Karpas-422 (cell line): ENCODE results near the gene KRT13. TPM values are rescaled to one million over a fixed set of nuclear protein-coding genes. Genes with fewer than 3 reads are reported as not detected.
"Not testable (repeated sequence)": the region's sequence is repeated elsewhere in the genome, so short reads cannot be mapped to it uniquely, and the experiment has no call there.

Experiments
- DNase-seq: peaks from one replicate; pipeline ENCODE4 v3.0.0-alpha.2; 2015
- H2AFZ ChIP-seq: fragments of 200-600 bp; sonication (generic); 2 replicates; pipeline ENCODE4 v1.6.1; 2014; ENCODE audit warnings: antibody characterized with exemption, low read length, mixed read lengths
- H3K27ac ChIP-seq: fragments of 200-600 bp; sonication (generic); 2 replicates; pipeline ENCODE4 v1.5.1; 2014; ENCODE audit warnings: mild to moderate bottlenecking, low read length, moderate library complexity
- H3K27me3 ChIP-seq: fragments of 200-600 bp; sonication (generic); 2 replicates; pipeline ENCODE4 v1.6.1; 2014; ENCODE audit warnings: low read length, mixed read lengths
- H3K36me3 ChIP-seq: fragments of 200-600 bp; sonication (generic); 2 replicates; pipeline ENCODE4 v1.6.1; 2014; ENCODE audit warnings: low read length, mixed read lengths; ENCODE audit not compliant: insufficient read depth
- H3K4me1 ChIP-seq: fragments of 200-600 bp; sonication (generic); 2 replicates; pipeline ENCODE4 v1.6.1; 2014; ENCODE audit warnings: mild to moderate bottlenecking, low read length, mixed read lengths
- H3K4me2 ChIP-seq: fragments of 200-600 bp; sonication (generic); 2 replicates; pipeline ENCODE4 v1.6.1; 2014; ENCODE audit warnings: low read length, low read depth, mild to moderate bottlenecking; ENCODE audit not compliant: poor library complexity, severe bottlenecking
- H3K4me3 ChIP-seq: fragments of 200-600 bp; sonication (generic); 2 replicates; pipeline ENCODE4 v1.5.1; 2014; ENCODE audit warnings: mild to moderate bottlenecking, antibody characterized with exemption, low read length, mixed read lengths
- H3K79me2 ChIP-seq: fragments of 200-600 bp; sonication (generic); 2 replicates; pipeline ENCODE4 v1.6.1; 2014; ENCODE audit warnings: mild to moderate bottlenecking, low read length, mixed read lengths
- H3K9ac ChIP-seq: fragments of 200-600 bp; sonication (generic); 2 replicates; pipeline ENCODE4 v1.6.0; 2014; ENCODE audit warnings: low read length
- H3K9me2 ChIP-seq: fragments of 200-600 bp; sonication (generic), shearing (Covaris generic); replicated peaks from 2 replicates; pipeline ENCODE4 v1.6.0; 2014; ENCODE audit warnings: mild to moderate bottlenecking, low read length, moderate library complexity; ENCODE audit not compliant: insufficient read depth
- H3K9me3 ChIP-seq: fragments of 300-700, 200-600 bp; sonication (generic); 2 replicates; pipeline ENCODE4 v1.6.1; 2014; ENCODE audit warnings: low read length, mixed read lengths
- H4K20me1 ChIP-seq: fragments of 200-600 bp; sonication (generic); 2 replicates; pipeline ENCODE4 v1.6.1; 2014; ENCODE audit warnings: mild to moderate bottlenecking, antibody characterized with exemption, low read length, low read depth; ENCODE audit not compliant: insufficient read depth
- total RNA-seq: library from RNA; depleted of rRNA; stranded (reverse); fragments of >200 nt; shearing (Covaris generic); gene quantifications from 2 replicates; pipeline ENCODE4 v1.2.3, GENCODE V29; 2014; ENCODE audit warnings: low replicate concordance

KRT13 gene
- total RNA-seq, 1 experiment from 2014 or later = not detected

- Histone ChIP-seq H3K27ac (no peak overlapping the region), H3K79me2 (no peaks in the 10 kb centered on the region), H3K4me1 (peaks cover 3% of the 10 kb centered on the region; the same call in 1 of the 2 replicates), H3K4me2 (no peak overlapping the region), H3K9ac (no peak overlapping the region), H2AFZ (no peak overlapping the region), H3K9me3 (no peaks in the 10 kb centered on the region), H3K9me2 (no peaks in the 10 kb centered on the region), H4K20me1 (peaks cover 3% of the 10 kb centered on the region; the same call in 1 of the 2 replicates), H3K4me3 (no peak overlapping the region), H3K36me3 (no peaks in the 10 kb centered on the region), H3K27me3 (no peaks in the 10 kb centered on the region)
- no peak for DNase-seq
These were observed 42.8 kb upstream of the KRT13 start for GRCh38 chr17:41547921-41548843.

GRCh38 chr17:41547378-41547841, 42.0 kb upstream of the KRT13 start:
- Histone ChIP-seq H3K4me3 (no peak overlapping the region), H3K36me3 (no peaks in the 10 kb centered on the region), H3K9me2 (no peaks in the 10 kb centered on the region), H3K27ac (no peak overlapping the region), H3K9ac (no peak overlapping the region), H2AFZ (no peak overlapping the region), H3K27me3 (no peaks in the 10 kb centered on the region), H3K4me2 (no peak overlapping the region), H3K4me1 (peaks cover 9% of the 10 kb centered on the region), H3K9me3 (no peaks in the 10 kb centered on the region), H4K20me1 (peaks cover 3% of the 10 kb centered on the region; the same call in 1 of the 2 replicates), H3K79me2 (no peaks in the 10 kb centered on the region)
- DNase-seq = no peak

- no peaks in the 10 kb centered on the region for H3K36me3 ChIP-seq
- no peak overlapping the region for H3K27ac ChIP-seq
- no peak overlapping the region for H3K9ac ChIP-seq
- no peaks in the 10 kb centered on the region for H3K79me2 ChIP-seq
- H3K4me2 ChIP-seq = no peak overlapping the region
- no peaks in the 10 kb centered on the region for H3K9me2 ChIP-seq
- no peak for DNase-seq
- H2AFZ ChIP-seq = no peak overlapping the region
- peaks cover 3% of the 10 kb centered on the region; the same call in 1 of the 2 replicates for H4K20me1 ChIP-seq
- no peaks in the 10 kb centered on the region for H3K27me3 ChIP-seq
- peaks cover 13% of the 10 kb centered on the region for H3K4me1 ChIP-seq
- no peak overlapping the region for H3K4me3 ChIP-seq
- H3K9me3 ChIP-seq = no peaks in the 10 kb centered on the region
These were observed 41.4 kb upstream of the KRT13 start for GRCh38 chr17:41546819-41547218.

DNA sequence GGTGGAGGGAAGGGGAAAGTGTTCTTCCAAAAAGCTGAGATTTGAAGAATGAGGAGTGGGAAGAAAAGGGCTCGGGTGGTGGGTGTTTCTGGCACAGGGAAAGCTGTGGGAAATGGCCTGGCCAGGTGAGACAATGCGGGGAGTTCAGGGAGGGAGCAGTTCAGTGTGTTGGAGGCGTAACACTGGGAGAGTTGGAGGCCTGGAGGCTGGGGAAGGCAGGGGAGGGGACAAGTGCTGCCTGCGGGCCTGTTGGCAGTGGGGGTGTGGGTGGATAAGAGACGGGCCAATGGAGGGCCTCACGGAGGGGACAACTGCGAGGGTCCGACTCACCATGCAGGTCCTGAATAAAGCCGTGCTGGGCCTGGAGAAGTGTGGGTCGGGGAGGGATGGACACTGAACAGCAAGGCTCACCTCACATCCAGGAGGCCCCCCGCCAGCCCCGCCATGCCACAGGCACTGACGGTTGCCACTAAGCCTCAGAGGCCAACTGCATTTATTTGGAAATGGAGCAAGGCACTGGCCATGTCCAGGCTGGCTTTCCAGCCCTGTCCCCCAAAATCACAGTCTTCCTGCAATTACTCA, 40.5 kb upstream of the KRT13 start:
- H3K4me3 ChIP-seq = no peak overlapping the region
- DNase-seq = no peak
- H3K9me2 ChIP-seq = no peaks in the 10 kb centered on the region
- no peak overlapping the region for H3K4me2 ChIP-seq
- H3K79me2 ChIP-seq = no peaks in the 10 kb centered on the region
- H2AFZ ChIP-seq = no peak overlapping the region
- no peak overlapping the region for H3K27ac ChIP-seq
- H3K4me1 ChIP-seq = peaks cover 13% of the 10 kb centered on the region
- H3K27me3 ChIP-seq = no peaks in the 10 kb centered on the region
- no peaks in the 10 kb centered on the region for H3K9me3 ChIP-seq
- no peak overlapping the region for H3K9ac ChIP-seq
- H3K36me3 ChIP-seq = no peaks in the 10 kb centered on the region
- peaks cover 3% of the 10 kb centered on the region; the same call in 1 of the 2 replicates for H4K20me1 ChIP-seq

DNA sequence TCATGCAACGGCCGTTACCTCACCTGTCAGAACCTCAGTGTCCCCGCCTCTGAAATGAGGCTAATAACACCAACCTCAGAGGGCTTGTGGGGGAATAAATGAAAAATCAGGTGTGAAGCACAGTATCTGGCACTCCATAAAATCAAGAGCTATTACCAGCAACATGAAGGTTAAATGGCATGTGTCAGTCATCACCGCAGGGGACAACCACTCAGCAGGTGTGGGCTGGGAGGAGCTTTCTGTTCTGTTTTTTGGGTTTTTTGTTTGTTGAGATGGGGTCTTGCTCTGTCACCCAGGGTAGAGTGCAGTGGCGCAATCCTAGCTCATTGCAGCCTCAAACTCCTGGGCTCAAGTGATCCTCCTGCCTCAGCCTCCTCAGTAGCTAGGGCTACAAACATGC, 39.5 kb upstream of the KRT13 start:
- DNase-seq = no peak
- H3K36me3 ChIP-seq = no peaks in the 10 kb centered on the region
- no peaks in the 10 kb centered on the region for H3K79me2 ChIP-seq
- no peaks in the 10 kb centered on the region for H3K9me3 ChIP-seq
- peaks cover 3% of the 10 kb centered on the region; the same call in 1 of the 2 replicates for H4K20me1 ChIP-seq
- no peak overlapping the region for H2AFZ ChIP-seq
- H3K27ac ChIP-seq = no peak overlapping the region
- peaks cover 13% of the 10 kb centered on the region for H3K4me1 ChIP-seq
- H3K9ac ChIP-seq = no peak overlapping the region
- no peaks in the 10 kb centered on the region for H3K9me2 ChIP-seq
- H3K27me3 ChIP-seq = no peaks in the 10 kb centered on the region
- no peak overlapping the region for H3K4me3 ChIP-seq
- no peak overlapping the region for H3K4me2 ChIP-seq

DNA sequence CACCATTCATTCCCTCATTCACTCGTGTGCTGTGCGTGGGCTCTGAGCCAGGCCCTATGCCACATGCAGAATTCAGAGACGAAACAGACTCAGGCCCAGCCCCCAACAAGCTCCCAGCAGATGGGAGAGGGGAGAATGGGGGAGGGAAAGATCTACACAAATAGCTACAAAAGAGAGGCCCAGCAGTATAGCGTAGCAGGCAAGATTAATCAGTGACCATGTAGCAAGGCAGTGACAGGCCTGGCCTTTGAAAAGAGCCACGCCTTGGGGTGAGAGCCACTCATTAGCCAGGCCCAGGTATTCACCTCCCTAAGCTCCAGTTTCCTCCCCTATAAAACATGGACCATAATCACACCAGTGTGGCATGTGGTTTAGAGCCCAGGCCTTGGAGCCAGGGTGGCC, 39.1 kb upstream of the KRT13 start:
- no peak overlapping the region for H3K9ac ChIP-seq
- no peaks in the 10 kb centered on the region for H3K27me3 ChIP-seq

DNA sequence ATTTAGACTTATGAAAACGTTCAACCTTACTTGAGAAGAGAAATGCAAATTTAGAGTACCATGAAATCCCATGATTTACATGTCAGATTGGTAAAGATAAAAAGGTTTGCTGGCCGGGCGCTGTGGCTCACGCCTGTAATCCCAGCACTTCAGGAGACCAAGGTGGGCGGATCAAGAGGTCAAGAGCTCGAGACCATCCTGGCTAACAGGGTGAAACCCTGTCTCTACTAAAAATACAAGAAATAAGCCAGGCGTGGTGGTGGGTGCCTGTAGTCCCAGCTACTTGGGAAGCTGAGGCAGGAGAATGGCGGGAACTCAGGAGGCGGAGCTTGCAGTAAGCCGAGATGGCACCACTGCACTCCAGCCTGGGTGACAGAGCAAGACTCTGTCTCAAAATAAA, 37.4 kb upstream of the KRT13 start:
- not testable (repeated sequence) for H3K9me2 ChIP-seq, H3K4me3 ChIP-seq, H4K20me1 ChIP-seq, H3K9ac ChIP-seq, H2AFZ ChIP-seq, H3K27me3 ChIP-seq, H3K36me3 ChIP-seq, H3K79me2 ChIP-seq, H3K27ac ChIP-seq, H3K4me1 ChIP-seq, H3K9me3 ChIP-seq
- peak; percentile 49 for DNase-seq
- peak overlapping the region; percentile 26 for H3K4me2 ChIP-seq

More for the DNA sequence above, 39.1 kb upstream of the KRT13 start:
- Histone ChIP-seq H3K4me1 (peaks cover 13% of the 10 kb centered on the region), H3K27ac (no peak overlapping the region), H3K9me3 (no peaks in the 10 kb centered on the region), H3K4me3 (no peak overlapping the region), H4K20me1 (peaks cover 3% of the 10 kb centered on the region; the same call in 1 of the 2 replicates), H3K36me3 (no peaks in the 10 kb centered on the region), H3K9me2 (no peaks in the 10 kb centered on the region), H3K4me2 (no peak overlapping the region), H3K79me2 (no peaks in the 10 kb centered on the region), H2AFZ (no peak overlapping the region)
- no peak for DNase-seq

GRCh38 chr17:41542357-41542756, 36.9 kb upstream of the KRT13 start:
- Histone ChIP-seq H3K9me3 (no peaks in the 10 kb centered on the region), H3K4me1 (peaks cover 10% of the 10 kb centered on the region), H3K4me2 (peak overlapping the region; percentile 26), H3K79me2 (no peaks in the 10 kb centered on the region), H2AFZ (no peak overlapping the region), H3K27ac (no peak overlapping the region), H3K27me3 (no peaks in the 10 kb centered on the region), H3K9me2 (no peaks in the 10 kb centered on the region), H3K9ac (no peak overlapping the region), H4K20me1 (no peaks in the 10 kb centered on the region), H3K4me3 (no peak overlapping the region), H3K36me3 (no peaks in the 10 kb centered on the region)
- DNase-seq = no peak
